SK-N-DZ (cell line): ENCODE data around the gene MMP10.

Experiments used
- DNase-seq: peaks from one replicate; pipeline ENCODE4 v3.0.0-alpha.2; 2015; ENCODE audit warnings: low spot score

The MMP10 gene

GRCh38 chr11:102729849-102730815, 50.3 kb downstream of the MMP10 start:
- DNase-seq, result no peak

GRCh38 chr11:102727890-102728289, 52.5 kb downstream of the MMP10 start:
- DNase-seq, result no peak

GRCh38 chr11:102724904-102725500, 55.4 kb downstream of the MMP10 start, which contains the start of gene MMP8:
Gene MMP8, minus strand, starts transcription at chr11:102724954. Its CDS starts 99 bp downstream, at chr11:102724855.
- DNase-seq, result no peak

GRCh38 chr11:102722821-102723220, 57.6 kb downstream of the MMP10 start:
- no peak for DNase-seq
